CD4-positive, alpha-beta T cell treated with Interleukin-6 for 4 hours (primary cell): ENCODE data around the gene CACNG1.
"Not testable (repeated sequence)": the region's sequence is repeated elsewhere in the genome, so short reads cannot be mapped to it uniquely, and the experiment has no call there.

Experiments used
- DNase-seq: peaks from one replicate; pipeline ENCODE4 v3.0.0-alpha.2; 2020; ENCODE audit warnings: mixed read lengths

CACNG1 gene

DNA sequence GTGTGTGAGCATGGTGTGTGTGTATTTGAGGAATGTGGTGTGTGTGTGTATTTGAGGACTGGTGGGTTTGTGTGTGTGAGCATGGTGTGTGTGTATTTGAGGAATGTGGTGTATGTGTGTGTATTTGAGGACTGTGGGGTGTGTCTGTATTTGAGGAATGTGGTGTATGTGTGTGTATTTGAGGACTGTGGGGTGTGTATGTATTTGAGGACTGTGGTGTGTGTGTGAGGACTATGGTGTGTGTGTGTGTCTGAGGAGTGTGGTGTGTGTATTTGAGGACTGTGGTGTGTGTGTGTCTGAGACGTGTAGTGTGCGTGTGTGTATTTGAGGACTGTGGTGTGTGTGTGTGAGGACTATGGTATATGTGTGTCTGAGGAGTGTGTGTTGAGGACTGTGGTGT lies 18.0 kb upstream of the CACNG1 start:
- DNase-seq = no peak

DNA sequence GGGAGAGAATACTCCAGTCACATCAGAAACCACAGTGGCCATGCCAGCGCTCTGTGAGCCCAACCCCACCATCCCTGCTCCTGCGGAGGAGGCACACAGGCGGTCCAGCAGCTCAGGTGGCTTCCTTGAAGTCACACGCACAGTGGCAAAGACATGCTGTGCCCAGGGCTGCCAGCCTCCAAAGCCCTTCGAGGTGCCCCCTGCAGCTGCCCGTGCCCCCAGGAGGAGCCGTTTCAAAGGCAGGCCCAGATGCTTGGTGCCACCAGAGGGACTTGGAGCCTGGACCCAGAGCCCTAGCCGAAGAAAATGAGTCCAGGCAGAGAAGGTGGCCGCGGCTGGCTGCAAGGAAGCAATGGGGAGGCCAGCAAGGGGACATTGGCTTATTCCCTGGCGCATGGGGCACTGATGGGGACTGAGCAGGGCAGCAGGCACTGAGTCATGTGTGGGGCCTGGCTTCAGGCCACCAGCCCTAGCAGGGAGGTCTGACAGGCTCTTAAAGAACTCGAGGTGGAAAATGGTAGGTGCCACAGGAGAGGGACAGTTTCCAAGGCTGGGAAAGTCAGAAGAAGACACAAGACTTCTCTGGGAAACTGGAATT lies 17.2 kb upstream of the CACNG1 start:
- no peak for DNase-seq

DNA sequence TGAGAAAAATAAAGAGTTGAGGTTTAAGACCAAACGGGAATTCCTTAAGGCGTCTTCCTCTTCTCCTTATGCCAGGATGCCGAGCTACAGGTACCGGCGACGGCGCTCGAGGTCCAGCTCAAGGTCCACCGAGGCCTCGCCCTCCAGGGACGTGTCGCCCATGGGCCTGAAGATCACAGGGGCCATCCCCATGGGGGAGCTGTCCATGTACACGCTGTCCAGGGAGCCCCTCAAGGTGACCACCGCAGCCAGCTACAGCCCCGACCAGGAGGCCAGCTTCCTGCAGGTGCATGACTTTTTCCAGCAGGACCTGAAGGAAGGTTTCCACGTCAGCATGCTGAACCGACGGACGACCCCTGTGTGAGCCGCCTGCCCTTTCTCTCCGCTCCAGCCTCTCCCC lies 13.7 kb upstream of the CACNG1 start:
- DNase-seq = no peak

DNA sequence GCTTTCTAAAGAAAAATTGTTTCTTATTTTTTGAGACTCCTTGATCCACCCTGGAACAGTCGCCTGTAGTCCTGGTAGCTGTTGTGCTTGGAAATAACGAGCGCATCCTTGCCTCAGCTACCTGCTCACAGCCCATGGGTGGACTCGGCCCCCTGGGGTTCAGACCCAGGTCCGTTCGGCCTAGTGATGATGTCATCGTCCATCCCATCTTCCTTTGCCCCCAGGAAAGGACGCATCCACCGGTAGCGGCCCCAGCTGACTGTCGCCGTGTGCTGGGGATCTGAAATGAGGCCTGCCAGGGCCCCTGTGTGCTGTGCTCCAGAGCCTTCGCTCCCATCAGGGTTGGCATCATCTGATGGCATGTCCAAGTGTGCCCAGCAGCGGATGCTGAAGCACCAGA lies 12.0 kb upstream of the CACNG1 start:
- no peak for DNase-seq

DNA sequence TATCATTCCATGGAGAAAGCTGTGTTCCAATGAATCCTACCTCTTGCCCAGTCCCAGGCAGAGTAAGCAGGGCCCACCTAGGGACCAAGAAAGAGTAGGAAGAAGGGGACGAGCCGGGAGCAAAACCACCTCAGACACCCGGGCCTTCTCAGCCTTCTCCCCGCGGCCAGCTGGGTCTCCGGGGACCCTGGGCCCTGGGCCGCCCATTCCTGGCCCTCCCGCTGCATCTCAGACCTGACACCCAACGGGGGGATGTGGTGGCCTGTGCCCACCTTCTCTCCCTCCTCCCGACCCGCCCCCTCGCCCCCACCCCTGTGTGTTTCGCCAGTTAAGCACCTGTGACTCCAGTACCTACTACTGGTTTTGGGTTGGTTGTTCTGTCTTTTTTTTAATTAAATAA lies 11.4 kb upstream of the CACNG1 start:
- DNase-seq = no peak

DNA sequence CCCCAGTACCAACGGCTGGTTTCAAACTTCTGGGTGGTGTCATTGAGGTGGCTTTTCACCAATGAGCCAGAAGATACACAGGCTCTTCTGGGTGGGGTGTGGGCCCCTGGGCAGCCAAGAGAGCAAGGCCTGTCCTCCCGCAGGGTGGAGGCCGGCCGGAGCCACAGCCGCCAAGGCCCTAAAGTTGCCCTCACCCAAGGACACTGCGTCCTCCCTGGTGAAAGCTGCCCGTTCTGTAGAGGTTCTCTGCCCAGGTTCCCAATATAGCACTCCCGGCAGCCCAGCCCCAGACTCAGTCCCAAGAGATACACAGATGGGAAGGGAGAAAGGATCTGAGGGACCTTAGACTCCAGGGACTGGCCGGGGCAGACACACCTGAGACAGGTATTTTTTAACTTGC lies 10.7 kb upstream of the CACNG1 start:
- no peak for DNase-seq

DNA sequence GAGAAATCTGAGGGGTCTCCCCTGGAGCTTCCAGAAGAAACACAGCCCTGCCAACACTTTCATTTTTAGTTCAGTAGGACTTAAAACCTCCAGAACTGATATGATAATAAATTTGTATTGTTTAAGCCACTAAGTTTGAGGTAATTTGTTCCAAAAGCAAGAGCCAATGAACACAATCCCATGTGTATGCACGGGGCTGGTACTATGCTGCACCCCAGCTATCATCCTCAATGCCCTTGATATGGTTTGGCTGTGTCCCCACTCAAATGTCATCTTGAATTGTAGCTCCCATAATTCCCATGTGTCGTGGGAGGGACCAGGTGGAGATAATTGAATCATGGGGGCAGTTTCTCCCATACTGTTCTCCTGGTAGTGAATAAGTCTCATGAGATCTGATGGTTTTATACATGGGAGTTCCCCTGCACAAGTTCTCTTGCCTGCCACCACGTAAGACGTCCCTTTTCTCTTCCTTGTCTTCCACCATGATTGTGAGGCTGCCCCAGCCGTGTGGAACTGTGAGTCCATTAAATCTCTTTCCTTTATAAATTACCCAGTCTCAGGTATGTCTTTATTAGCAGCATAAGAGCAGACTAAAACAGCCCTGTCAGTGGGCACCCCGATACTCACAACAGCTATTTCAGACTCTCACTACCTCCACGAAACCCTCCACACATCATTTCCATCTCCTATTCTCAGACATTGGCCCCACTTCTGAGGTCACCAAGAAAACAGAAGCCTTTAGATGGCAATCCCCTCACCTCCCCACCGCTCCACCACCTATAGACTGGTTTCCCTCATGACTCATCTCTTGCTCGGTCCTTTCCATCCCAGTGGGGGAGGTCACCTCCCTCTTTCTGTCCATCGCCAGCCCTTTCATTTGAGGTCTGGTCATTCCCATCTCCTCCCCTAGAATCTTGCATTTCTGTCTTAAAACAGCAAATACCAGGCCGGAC lies 8.9 kb upstream of the CACNG1 start:
- DNase-seq = no peak

DNA sequence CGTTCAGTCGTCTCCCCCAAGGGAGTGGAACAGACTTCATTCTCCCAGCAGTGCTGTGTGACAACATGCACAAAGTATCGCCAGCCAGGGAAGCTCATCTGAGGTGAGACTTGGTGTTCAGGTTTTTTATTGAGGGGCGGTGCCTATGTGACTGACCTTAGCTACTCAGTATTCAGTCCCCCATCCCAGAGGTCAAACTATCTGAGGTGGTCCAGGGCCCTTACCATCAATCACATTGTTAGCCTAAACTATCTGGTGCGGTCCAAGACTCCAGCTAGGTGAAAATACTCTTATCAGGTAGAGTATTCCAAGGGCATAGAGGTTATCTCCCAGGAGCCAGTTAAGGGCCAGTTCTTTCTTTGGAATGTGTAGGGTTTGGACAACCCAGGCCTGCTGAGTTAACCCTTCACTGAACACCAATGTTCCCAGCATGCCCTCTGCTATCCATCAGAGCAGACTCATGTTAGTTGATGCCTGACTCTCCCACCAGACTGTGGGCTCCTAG lies 5.4 kb upstream of the CACNG1 start:
- no peak for DNase-seq

DNA sequence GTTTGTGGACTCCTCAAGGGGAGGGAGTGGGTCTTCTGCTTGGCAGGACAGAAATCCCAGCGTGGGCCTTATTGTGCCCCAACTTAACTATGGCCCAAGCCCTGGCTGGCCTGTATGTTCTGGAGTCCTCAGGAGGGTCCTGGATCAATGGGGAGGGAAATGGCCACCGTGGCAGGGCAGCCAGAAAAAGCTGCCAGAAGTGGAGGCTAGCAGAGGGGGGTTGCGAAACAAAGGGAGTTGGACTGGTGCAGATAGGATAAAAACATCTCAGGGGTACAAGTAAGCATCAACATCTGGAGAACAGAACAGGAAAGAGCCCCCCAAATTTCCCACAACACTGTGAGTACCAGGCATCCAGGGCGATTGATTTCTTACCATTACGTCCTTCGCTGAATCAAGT lies 3.7 kb upstream of the CACNG1 start:
- no peak for DNase-seq

DNA sequence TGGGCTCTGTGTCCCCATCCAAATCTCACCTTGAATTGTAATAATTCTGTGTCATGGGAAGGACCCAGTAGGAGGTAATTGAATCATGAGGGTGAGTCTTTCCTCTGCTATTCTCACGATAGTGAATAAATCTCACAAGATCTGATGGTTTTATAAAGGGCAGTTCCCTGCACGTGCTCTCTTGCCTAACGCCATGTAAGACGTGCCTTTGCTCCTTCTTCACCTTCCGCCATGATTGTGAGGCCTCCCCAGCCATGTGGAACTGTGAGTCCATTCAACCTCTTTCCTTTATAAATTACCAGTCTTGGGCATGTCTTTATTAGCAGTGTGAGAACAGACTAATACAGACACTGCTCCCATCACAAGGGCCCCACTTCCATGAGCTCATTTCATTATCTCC lies 3.2 kb upstream of the CACNG1 start:
- DNase-seq = not testable (repeated sequence)

DNA sequence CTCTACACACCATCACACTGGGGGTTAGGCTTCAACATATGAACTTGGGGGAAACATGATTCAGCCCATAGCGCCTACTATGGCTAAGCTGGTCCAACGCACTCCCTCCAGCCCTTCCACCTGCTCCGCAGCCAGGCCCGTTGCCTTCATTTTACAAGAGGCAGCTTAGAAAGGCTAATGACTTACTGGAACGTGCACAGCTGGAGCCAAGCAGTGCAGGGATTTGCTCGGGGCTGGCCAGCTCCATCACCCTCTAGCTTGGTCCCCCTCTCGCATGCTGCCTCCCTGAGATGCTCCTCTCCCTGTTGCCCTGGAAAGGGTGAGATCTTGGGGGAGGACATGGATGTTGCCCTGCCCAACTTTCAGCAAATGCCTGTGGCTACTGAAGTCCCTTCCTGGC lies 2.8 kb upstream of the CACNG1 start:
- no peak for DNase-seq

DNA sequence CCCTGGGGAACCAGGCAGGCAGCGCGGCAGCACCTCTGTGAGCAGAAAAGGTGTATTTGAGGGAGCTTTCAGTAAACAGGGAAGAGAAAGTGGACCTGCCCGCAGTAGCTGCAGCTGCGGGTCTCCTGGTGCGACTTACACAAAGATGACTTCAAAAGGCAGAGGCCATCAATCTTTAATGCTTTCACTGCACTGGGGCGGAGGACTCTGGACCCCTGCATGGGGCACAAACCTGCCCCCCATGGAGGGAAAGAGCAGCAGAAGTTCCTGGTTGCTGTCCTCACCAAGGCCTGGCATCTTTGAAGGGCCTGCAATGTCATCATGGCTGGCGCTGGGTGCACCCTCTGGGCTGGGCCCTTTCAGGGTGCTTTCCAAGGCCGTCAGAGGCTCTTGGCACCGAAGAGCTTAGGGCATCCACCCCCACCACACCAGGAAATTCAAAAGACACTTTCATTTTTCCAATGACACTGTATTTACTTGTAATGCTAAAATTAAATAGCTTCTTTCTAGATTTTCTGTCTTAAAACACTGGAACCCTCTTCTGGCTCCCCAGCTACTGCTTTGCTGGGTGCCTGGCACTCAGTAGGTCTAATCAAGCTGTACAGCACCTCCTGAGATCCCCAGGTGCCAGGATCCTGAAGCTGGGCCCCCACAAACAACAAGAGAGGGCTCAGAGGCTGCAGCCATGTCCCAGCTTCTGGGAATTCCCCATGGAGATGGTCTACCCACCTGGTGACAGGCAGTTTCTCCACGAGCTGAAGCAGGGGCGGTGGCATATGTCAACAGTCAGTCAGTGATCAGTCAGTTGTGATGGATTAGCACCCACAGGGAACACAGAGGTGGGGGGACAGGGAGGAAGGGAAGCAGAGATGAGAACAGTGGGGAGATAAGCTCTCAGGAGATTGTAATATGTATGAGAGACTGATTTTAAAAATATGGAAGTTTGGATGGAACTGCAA lies 2.1 kb upstream of the CACNG1 start:
- DNase-seq = no peak

DNA sequence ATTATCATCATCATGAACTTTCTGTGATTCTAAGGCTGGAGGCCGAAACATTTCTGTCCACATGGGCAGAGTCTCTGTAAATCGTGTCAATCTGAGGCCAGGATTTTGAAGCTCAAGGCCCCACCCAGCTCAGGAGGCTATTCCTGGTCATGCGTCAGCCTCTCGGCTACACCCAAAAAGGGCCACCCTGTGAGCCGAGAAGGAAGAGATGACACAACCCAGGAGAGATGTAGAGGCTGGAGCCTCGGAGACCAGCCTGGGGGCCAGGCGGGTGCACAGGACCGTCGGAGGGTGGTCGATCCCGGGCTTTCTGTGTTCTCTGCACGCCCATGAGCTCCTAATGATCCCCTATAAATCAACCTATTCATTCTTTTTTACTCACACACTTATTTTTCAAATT lies 1.1 kb upstream of the CACNG1 start:
- no peak for DNase-seq

DNA sequence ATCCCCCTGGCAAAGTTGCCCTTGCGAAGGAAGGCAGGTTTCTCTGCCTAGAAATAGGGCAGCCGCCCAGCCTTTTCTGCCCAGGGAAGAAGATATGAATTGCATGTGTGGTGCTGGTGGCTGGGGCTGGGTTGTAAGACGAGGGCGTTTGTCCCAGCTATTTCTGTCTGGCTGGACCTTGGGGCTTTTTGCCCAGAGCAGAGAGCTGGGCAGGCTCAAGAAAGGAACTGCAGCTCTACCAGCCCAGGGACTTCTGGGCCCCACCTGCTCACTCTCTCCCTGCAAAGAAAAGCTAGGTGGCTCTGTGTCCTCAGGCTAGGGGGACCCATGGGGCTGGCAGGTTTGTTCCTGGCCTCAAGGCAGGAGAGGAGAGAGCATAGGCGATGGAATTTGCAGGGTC lies 586 bp downstream of the CACNG1 start:
- no peak for DNase-seq

DNA sequence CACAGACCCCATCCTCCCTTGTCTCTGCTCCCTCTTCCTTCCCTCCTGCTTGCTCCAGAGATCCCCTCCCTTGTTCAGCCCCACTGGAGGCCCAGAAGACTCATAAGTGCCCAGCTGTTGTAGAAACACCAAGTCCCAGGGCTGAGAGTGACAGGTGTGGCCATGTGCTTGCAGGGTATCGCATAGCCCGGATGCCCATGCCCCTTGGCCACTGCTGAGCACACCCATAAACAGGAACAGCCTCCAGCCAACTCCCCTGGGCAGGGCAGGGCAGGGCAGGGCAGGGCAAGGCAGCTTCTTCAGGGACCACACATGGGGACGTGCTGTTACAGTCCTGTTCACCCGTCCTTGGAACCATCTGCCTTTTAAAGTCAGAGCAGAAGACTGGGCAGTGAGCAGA lies 2.0 kb downstream of the CACNG1 start:
- DNase-seq = no peak

DNA sequence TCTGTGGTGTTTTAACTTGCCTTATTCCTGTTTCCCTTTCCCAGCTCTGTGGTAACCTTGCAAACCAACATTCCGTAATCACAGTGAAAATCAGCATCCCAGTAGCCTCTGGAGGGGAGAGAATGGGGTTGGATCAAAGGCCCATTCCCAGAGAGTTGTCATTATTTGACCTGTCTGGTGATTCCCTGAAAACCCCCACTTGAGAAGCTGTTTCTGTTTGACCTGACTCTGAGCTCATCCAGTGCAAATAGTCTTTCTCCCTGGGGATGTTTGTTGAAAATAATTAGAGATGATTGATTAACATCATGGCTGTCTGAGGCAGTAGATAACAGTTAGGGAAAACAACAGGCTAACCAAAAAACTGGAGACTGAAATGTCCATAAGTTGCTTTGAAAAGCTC lies 3.0 kb downstream of the CACNG1 start:
- DNase-seq = no peak

DNA sequence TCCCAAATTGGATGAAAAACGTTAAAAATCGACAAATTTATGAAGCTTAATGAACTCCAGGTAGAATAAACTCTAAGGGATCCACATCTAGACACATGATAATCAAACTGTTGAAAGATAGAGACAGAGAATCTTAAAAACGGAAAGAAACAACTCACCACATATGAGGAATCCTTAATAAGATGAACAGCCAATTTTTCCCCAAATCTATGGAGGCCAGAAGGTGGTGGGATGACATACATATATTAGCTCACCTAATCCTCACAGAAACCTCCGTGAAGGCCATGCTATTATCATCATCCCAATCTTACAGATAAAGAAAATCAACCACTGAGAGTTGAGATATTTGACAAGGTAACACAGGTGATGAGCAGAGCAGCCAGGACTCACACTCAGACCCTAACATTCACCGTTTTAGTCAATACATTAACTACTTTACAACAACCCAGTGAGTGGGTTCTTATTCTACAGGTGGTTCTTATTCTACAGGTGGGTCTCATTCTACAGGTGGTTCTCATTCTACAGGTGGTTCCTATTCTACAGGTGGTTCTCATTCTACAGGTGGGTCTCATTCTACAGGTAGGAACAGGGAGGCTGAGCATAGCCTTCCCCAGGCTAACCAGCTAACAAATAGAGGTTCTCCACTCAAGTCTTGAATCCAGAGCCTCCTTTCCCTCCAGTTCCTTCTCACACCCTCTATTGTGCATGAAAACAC lies 4.8 kb downstream of the CACNG1 start:
- no peak for DNase-seq

DNA sequence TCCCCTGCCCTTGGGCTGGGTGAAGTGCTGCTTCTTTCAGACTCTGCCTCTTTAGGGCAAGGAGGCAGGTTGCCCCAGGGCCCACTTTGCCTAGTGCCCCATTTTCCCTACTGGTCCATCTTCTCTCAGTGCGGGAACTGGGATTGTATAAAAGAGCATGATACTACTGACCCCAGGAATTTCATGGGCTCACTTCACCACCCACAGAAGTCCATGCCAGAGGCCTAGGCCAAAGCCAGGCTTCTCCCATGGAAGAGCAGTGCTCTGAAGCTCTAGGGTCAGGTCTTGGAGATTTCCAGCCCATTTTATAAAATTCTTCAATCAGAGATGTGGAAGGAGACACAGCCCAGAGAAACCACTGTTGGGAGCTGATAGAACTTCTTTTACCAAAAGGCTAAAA lies 5.7 kb downstream of the CACNG1 start:
- DNase-seq = no peak

DNA sequence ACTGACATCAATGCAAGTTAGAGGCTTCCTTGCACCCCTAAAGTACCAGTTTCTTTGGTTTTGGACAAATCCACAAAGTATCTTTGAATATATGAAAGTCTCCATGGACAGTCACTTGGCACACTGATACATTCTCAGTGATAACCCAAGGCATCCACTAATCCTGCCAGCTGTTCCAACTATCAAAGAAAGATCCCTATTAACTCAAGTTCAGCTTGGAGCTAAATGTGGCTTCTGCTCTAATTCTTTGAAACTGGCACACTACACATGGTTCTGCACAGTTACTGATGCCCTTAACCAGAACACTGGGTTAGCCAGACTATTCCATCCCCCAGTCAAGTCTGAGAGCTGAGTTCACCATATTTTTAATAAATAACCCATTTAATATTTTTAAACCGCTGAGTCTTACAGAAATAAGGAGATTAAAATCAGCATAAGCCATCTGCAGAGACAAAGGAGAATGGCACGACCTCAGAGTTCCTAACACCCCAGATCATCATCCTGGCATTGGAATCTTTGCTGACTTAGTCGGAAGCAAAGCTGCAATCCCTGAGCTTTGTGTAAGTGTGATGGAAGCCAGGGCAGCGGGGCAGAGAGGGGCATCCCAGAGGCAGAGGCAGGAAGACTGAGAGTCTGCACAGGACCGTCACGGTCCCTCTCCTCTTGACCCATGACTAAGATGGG lies 6.3 kb downstream of the CACNG1 start:
- no peak for DNase-seq

DNA sequence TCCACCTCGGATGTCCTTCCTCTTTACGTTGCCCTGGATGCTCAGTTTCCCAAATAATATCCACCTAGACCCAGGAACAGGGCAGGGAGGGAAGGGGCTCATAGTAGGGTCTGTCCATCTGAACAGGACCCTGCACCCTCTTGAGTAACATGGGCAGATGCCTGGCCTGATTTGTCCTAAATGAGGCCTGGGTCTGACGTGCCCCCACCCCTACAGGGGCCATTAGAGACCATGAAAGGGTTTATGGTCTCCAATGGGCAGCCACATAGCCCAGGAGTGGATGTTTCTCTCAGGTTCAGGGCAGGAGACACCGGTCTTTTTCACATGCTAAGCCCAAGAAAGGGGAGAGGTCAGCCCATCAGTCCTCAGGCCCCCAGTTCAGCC lies 6.8 kb downstream of the CACNG1 start:
- no peak for DNase-seq

DNA sequence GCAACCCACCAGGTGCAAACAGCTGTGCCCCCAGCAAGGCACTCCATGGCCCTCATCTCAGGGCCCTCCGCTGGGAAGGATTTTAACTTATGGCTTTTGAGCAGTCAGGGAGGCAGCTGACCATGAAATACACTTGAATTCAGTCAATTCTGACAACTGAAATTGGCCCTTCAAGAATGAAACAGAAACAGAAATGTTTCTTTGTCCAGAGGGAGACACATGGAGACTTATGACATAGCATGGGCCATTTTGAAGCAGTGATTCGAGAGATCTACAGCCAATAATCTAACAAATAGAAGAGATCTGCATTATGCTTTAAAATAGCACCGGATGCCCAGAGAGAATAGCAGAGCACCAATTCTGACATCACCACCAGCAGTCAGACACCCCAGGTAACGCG lies 7.5 kb downstream of the CACNG1 start:
- no peak for DNase-seq
